Stimulated activated memory B cell treated with anti-CD40 and anti-IgM and Interleukin-4, amounts not matched to agents 10 μg/mL and 1 μg/mL and 100 μg/mL, for 72 hours (primary cell): Measurements from ENCODE around the gene PAN2.
"Not testable (repeated sequence)": the region's sequence is repeated elsewhere in the genome, so short reads cannot be mapped to it uniquely, and the experiment has no call there.

ENCODE experiments used
- ATAC-seq: fragments of 150-1000 bp; cut with Tn5 transposase; 2 replicates; pipeline ENCODE4 v1.10.0; 2021
- H3K27ac Mint-ChIP-seq: one replicate; pipeline ENCODE4 v1.8.0; 2022; ENCODE audit warnings: mild to moderate bottlenecking, mixed read lengths
- H3K27me3 Mint-ChIP-seq: one replicate; pipeline ENCODE4 v1.8.0; 2022; ENCODE audit warnings: mixed read lengths
- H3K36me3 Mint-ChIP-seq: one replicate; pipeline ENCODE4 v1.8.0; 2022; ENCODE audit warnings: mixed read lengths
- H3K4me1 Mint-ChIP-seq: one replicate; pipeline ENCODE4 v1.8.0; 2022; ENCODE audit warnings: mixed read lengths
- H3K4me3 Mint-ChIP-seq: one replicate; pipeline ENCODE4 v1.8.0; 2022; ENCODE audit warnings: mild to moderate bottlenecking, moderate library complexity, mixed read lengths
- H3K9me3 Mint-ChIP-seq: one replicate; pipeline ENCODE4 v1.8.0; 2022; ENCODE audit warnings: mixed read lengths

The PAN2 gene

DNA sequence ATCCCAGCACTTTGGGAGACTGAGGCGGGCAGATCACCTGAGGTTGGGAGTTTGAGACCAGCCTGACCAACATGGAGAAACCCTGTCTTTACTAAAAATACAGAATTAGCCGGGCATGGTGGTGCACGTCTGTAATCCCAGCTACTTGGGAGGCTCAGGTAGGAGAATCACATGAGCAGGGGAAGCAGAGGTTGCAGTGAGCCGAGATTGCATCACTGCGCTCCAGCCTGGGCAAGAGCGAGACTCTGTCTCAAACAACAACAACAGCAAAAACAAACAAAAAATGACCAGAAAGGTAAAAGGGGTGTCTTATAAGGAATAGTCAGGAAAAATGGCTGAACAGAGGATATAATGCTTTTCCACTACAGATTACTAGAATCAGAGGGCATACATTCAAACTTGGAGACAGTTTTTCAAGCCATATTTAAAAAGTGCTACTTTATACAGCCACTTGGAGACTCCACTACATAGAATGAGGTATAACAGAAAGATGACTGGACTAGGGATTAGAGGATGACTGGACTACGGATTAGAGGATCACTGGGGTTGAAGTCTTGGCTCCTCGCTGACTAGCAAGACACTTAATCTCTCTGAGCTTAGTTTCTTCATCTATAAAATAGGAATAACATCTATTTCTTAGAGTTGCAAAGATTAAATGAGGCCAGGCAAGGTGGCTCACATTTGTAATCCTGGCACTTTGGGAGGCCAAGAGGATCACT, 28.8 kb downstream of the PAN2 start:
- peaks cover 14% of the 10 kb centered on the region for H3K36me3 Mint-ChIP-seq
- H3K4me3 Mint-ChIP-seq = no peak overlapping the region
- no peak overlapping the region for H3K27ac Mint-ChIP-seq
- no peaks in the 10 kb centered on the region for H3K9me3 Mint-ChIP-seq
- no peak for ATAC-seq
- H3K27me3 Mint-ChIP-seq = no peaks in the 10 kb centered on the region
- H3K4me1 Mint-ChIP-seq = peaks cover 29% of the 10 kb centered on the region

DNA sequence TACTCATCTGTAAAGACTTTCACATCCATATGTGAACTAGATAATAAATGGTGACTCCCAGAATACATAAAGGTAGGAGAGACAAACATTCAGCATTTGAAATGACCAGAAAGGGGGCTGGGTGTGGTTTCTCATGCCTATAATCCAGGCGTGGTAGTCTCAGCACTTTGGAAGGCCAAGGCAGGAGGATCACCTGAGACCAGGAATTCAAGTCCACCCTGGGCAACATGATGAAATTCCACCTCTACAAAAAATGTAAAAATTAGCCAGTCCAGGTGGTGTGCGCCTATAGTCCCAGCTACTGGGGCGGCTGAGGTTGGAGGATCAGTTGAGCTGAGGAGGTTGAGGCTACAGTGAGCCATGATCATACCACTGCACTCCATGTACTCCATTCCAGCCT, 29.5 kb downstream of the PAN2 start:
- Mint-ChIP-seq H3K4me3 (no peak overlapping the region), H3K27me3 (no peaks in the 10 kb centered on the region), H3K36me3 (peaks cover 10% of the 10 kb centered on the region), H3K4me1 (peaks cover 32% of the 10 kb centered on the region), H3K27ac (no peak overlapping the region), H3K9me3 (no peaks in the 10 kb centered on the region)
- no peak for ATAC-seq

DNA sequence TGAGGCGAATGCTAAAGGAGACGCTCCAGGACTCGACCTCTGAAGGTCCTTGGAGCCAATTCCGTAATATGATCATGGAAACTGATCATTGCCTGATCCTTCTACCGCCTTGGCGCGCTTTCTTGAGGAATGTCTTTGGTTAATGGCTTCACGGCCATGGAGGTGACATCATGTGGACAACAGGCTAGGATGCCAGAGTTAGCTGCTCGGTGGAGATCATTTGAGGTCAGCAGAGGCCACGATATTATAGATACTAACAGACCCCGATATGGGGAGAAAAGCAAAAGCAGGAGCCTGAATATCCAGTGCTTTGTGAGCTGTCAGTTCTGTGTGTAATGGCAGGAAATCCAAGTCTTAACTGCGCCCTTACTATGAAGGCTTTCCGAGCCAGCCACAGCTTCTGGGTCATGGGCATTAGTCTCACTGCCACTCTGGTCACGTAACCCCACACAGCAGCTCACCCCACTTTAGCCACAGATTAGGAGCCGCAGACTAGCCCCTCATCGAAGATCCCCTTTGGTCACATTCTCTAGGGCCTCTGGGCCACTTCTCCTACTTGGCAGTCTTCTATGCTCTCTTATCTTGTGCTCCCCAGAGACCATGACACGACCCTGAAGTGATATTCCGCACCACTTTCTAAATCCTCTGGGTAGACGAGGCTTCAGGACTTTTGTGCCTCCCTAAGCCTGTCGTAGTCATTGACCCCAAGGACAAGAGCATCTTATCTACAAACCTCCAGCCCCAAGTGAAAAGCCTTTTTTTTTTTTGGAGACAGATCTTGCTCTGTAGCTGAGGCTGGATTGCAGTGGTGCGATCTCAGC, 32.9 kb downstream of the PAN2 start:
- no peak for ATAC-seq
- H3K27me3 Mint-ChIP-seq = no peaks in the 10 kb centered on the region
- no peaks in the 10 kb centered on the region for H3K9me3 Mint-ChIP-seq
- peak overlapping the region; percentile 97 for H3K27ac Mint-ChIP-seq
- H3K4me3 Mint-ChIP-seq = peak overlapping the region; percentile 99
- H3K36me3 Mint-ChIP-seq = peaks cover 11% of the 10 kb centered on the region
- H3K4me1 Mint-ChIP-seq = peaks cover 65% of the 10 kb centered on the region

DNA sequence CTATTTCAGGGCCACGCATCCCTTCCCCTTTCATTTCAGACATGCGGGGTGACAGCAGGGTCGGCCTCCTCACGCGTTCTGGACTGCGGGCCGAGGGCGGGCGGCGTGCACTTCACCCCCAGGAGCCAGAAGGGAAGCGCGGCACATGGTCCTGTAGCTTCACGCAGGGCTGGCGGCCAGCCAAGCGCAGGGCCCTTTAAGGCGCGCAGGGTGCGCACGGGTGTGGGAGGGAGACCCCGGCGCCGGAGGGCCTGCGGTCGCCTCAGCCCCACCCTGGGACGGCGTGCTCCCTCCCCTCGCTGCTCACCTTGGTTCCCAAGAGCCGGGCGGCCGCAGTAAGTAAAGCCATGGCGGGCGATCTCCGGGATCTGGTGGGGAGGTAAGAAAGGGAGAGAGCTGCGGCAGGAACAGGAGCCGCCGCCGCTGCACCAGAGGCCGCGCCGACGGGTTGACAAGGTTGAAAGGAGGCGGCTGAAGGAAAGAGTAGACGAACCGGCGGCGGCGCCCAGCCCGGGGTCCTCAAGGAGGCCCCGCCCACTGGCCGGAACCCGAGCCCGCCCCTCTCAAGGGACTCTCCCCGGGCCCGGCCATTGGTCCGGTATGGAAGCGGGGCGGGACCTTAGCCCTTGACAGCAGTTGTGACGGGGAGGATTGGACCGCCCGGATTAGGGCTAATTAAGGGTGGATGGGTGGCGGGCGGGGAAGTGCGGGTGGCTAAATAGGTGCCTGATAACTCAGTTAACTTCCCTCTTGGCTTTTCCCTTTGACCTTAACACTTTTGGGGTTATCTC, 33.8 kb downstream of the PAN2 start, which contains the start of gene CS:
Gene CS (minus strand): TSS at position 478 of the 791 bp plus-strand sequence. CDS start 129 bp downstream, at position 349.
- H3K36me3 Mint-ChIP-seq = peaks cover 8% of the 10 kb centered on the region
- H3K9me3 Mint-ChIP-seq = no peaks in the 10 kb centered on the region
- H3K27me3 Mint-ChIP-seq = no peaks in the 10 kb centered on the region
- H3K4me3 Mint-ChIP-seq = peak within 1 kb of the TSS; percentile 99
- peak; percentile 98 for ATAC-seq
- H3K27ac Mint-ChIP-seq = peak within 1 kb of the TSS; percentile 97
- peaks cover 66% of the 10 kb centered on the region for H3K4me1 Mint-ChIP-seq

DNA sequence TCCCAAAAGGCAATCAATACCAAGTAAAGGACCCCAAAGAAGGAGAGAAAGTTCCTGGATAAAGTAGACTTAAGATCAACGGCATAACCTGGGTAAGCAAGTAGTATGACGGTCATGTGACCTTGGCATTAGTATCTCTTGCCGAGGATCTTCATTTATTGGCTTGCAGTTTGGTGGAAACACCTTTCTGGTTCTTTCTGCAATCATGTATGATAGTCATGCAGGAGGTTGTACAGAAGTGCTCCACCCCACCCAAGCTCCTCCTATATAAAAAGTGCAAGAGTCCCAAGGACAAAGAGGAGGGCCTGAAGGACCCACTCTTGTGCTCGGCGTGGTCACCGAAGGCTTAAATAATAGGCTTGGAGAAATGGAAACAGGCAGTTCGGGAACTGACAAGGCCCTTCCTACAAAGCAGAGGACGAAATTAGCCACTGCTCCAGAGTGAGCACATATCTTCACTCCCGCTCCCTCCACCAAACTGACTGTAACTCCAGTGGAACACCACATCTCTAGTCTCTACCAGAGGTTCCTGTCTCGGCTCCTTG, 34.4 kb downstream of the PAN2 start:
- no peaks in the 10 kb centered on the region for H3K27me3 Mint-ChIP-seq
- H3K4me1 Mint-ChIP-seq = peaks cover 66% of the 10 kb centered on the region
- peak overlapping the region; percentile 99 for H3K4me3 Mint-ChIP-seq
- H3K36me3 Mint-ChIP-seq = peaks cover 6% of the 10 kb centered on the region
- ATAC-seq = no peak
- H3K27ac Mint-ChIP-seq = peak overlapping the region; percentile 97
- no peaks in the 10 kb centered on the region for H3K9me3 Mint-ChIP-seq

DNA sequence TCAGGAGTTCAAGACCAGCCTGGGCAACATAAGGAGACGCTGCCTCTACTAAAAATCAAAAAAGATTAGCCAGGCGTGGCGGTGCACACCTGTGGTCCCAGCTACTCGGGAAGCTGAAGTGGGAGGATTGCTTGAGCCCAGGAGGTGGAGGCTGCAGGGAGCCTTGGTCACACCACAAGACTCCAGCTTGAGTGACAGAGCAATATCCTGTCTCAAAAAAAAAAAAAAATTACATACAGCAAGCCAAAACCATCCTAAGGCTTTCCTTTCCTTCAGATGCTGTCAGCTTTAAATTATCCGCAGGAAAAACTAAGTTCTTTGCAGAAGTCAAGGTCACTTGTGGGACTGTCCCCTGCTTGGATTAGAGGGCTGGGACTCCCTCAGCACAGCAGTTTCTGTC, 35.0 kb downstream of the PAN2 start:
- Mint-ChIP-seq H3K9me3 (no peaks in the 10 kb centered on the region), H3K36me3 (peaks cover 6% of the 10 kb centered on the region), H3K4me1 (peaks cover 66% of the 10 kb centered on the region), H3K27ac (peak overlapping the region; percentile 97), H3K4me3 (peak overlapping the region; percentile 99), H3K27me3 (no peaks in the 10 kb centered on the region)
- ATAC-seq = no peak

DNA sequence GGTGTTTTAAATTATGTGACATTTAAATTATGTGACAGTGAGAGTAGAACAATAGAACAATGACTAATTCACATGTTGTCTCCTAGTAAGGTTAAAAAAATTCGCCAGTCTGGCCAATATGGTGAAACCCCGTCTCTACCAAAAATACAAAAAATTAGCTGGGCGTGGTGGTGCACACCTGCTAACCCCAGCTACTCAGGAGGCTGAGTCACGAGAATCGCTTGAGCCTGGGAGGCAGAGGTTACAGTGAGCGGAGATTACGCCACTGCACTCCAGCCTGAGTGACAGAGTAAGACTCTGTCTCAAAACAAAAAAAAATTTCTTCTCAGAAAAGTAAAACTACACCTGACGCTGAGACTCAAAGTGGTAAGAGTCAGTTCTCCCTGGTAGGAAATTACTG, 36.4 kb downstream of the PAN2 start:
- peak overlapping the region; percentile 71 for H3K27ac Mint-ChIP-seq
- no peak for ATAC-seq
- no peaks in the 10 kb centered on the region for H3K9me3 Mint-ChIP-seq
- H3K27me3 Mint-ChIP-seq = no peaks in the 10 kb centered on the region
- peak overlapping the region; percentile 55 for H3K4me3 Mint-ChIP-seq
- peaks cover 6% of the 10 kb centered on the region for H3K36me3 Mint-ChIP-seq
- peaks cover 58% of the 10 kb centered on the region for H3K4me1 Mint-ChIP-seq

DNA sequence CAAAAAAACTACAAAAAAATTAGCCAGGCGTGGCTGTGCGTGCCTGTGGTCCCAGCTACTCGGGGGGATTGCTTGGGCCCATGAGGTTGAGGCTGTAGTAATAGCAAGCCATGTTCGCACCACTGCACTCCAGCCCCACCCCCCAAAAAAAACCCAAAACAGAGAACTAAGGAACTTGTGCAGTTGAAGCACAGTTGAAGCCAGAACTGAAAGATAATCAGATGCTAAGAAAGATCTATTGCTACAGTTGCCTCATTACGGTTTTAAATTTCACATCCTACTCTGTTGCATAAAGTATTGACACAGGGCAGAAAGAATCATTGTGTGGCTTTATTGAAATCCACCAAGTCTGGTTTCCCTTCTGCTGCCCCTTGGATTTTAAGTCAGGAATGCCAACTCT, 37.5 kb downstream of the PAN2 start:
- H3K27me3 Mint-ChIP-seq = no peaks in the 10 kb centered on the region
- H3K9me3 Mint-ChIP-seq = no peaks in the 10 kb centered on the region
- ATAC-seq = no peak
- peak overlapping the region; percentile 71 for H3K27ac Mint-ChIP-seq
- H3K36me3 Mint-ChIP-seq = peaks cover 10% of the 10 kb centered on the region
- peak overlapping the region; percentile 12 for H3K4me3 Mint-ChIP-seq
- H3K4me1 Mint-ChIP-seq = peaks cover 49% of the 10 kb centered on the region

DNA sequence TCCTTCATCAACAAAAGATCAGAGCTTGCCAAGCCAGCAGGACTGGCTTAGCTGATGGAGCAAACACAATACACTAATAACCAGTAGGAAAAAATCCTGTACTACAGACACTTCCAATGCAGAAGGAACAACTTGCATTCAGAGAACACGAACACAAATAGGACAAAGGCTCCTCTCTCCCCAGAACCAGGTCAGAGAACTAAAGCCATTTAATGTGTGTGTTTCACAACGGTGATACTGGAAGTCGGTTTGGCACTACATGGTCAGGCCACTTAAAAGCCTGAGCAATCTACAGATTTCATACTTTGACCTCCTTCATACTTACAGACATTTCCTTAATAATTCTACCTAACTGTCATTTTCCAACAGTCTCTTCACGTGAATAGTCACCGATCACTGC, 40.0 kb downstream of the PAN2 start:
- H3K36me3 Mint-ChIP-seq = peaks cover 19% of the 10 kb centered on the region
- H3K4me1 Mint-ChIP-seq = peaks cover 34% of the 10 kb centered on the region
- H3K9me3 Mint-ChIP-seq = no peaks in the 10 kb centered on the region
- ATAC-seq = no peak
- no peak overlapping the region for H3K27ac Mint-ChIP-seq
- H3K27me3 Mint-ChIP-seq = no peaks in the 10 kb centered on the region
- no peak overlapping the region for H3K4me3 Mint-ChIP-seq

DNA sequence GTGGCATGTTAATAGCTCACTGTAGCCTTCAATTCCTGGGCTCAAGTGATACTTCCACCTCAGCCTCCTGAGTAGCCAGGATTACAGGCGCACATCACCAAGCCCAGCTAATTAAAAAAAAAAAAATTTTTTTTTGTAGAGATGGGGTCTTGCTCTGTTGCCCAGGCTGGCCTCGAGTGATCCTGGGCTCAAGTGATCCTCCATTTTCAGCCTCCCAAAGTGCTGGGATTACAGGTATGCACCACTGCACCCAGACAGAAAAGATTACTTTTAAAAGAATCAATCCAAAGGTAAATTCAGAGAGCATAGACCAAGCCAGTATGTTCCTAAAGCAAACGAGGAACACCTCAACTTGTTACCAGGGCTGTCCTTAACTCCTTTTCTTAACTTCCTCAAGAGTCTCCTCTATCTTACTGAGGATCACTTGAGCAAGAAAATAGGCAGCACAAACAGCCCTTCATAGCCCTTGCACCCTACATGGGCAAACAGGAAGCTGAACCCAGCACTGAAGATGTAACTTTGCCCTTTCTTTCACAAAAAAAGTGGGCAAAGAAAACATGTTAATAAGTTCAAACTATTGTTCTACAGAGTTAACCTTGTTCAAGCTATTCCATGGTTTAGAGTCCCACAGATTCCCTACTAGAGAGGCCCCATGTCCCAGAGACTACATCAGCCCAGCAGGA, 45.0 kb downstream of the PAN2 start:
- peaks cover 34% of the 10 kb centered on the region for H3K36me3 Mint-ChIP-seq
- H3K27ac Mint-ChIP-seq = no peak overlapping the region
- H3K4me3 Mint-ChIP-seq = no peak overlapping the region
- no peak for ATAC-seq
- peaks cover 5% of the 10 kb centered on the region for H3K4me1 Mint-ChIP-seq
- no peaks in the 10 kb centered on the region for H3K27me3 Mint-ChIP-seq
- no peaks in the 10 kb centered on the region for H3K9me3 Mint-ChIP-seq

DNA sequence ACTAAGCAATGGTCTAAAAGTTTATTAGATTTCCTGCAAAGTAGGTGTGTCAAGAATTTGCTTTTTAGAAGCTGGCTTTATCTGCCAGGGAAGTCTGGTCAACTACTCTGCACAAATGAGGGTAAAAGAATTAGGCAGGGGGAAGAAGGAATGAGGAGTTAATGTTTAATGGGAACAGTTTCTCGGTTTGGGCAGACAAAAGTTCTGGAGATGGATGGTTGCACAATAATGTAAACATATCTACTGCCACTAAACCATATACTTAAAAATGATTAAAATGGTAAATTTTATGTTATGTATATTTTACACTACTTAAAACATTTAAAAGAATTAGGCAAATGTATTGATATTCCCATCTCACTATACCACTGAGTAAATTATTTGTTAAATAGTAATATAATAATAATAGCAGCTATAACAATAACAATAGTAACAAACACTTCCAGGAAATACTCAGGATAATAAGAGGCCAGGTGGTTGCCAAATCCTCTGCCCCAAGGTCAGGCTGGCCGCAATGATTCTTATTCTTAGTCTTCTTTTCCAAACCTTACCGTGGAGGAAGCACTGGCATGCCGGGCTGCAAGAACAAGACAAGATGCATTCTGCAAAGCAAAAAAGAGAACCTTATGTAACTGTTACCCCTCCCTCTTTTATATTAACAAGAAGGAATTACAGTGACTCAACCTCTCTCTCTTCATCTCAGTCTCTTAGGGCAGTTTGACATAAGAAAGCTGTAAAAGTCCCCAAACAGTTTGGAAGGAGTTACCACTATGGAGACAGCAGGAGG, 47.6 kb downstream of the PAN2 start:
- Mint-ChIP-seq H3K27me3 (no peaks in the 10 kb centered on the region), H3K4me3 (no peak overlapping the region), H3K27ac (peak overlapping the region; percentile 17), H3K9me3 (no peaks in the 10 kb centered on the region), H3K4me1 (peaks cover 9% of the 10 kb centered on the region), H3K36me3 (peaks cover 53% of the 10 kb centered on the region)
- no peak for ATAC-seq

DNA sequence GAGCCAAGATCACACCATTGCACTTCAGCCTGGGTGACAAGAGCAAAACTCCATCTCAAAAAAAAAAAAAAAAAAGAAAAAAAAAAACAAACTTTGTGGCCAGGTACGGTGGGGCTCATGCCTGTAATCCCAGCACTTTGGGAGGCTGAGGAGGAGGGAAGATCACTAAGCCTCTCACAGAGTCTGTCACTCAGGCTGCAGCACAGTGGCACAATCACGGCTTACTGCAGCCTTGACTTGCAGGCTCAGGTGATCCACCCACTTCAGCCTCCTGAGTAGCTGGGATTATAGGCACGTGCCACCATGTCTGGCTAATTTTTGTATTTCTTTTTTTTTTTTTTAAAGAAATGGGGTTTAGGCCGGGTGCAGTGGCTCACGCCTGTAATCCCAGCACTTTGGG, 49.5 kb downstream of the PAN2 start:
- ATAC-seq, H3K27me3 Mint-ChIP-seq, H3K9me3 Mint-ChIP-seq, H3K4me1 Mint-ChIP-seq, H3K27ac Mint-ChIP-seq, H3K4me3 Mint-ChIP-seq: not testable (repeated sequence)
- H3K36me3 Mint-ChIP-seq = peaks cover 60% of the 10 kb centered on the region

DNA sequence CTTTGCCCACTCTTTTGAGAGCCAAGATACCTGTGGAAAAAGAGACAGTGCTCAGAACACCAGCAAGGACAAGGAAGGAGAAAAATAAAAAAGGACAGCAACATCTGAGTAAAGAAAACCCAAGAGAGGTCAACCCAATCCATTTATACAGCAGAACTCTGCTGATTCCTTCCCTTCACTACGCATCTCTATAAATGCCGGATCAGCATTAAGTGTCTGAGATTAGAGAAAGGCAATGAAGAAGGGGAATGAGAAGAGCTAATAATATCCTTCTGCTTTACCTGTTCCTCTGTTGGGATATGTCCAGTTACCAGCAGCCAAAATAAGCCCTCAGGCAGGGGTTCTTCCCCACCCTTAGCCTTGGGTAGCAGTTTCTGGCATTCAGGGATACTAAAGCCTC, 51.2 kb downstream of the PAN2 start:
- Mint-ChIP-seq H3K36me3 (peaks cover 60% of the 10 kb centered on the region), H3K4me3 (no peak overlapping the region), H3K27me3 (no peaks in the 10 kb centered on the region), H3K4me1 (peaks cover 7% of the 10 kb centered on the region), H3K9me3 (no peaks in the 10 kb centered on the region), H3K27ac (peak overlapping the region; percentile 59)
- no peak for ATAC-seq

DNA sequence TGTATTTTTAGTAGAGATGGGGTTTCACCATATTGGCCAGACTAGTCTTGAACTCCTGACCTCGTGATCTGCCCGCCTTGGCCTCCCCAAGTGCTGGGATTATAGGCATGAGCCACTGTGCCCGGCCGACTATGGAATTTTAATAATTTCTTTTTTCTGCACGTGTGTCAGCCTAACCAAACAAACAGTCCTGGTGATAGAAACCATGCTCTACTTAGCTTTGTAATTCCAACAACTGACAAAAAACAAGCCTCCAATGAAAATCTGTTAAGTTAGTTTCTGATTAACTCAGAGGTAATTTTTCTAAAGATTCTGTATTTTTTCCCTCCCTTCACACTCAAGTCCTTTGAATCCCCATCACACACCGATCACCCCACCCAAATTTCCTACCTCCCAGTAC, 51.8 kb downstream of the PAN2 start:
- Mint-ChIP-seq H3K4me1 (peaks cover 7% of the 10 kb centered on the region), H3K36me3 (peaks cover 59% of the 10 kb centered on the region), H3K9me3 (no peaks in the 10 kb centered on the region), H3K27ac (peak overlapping the region; percentile 59), H3K4me3 (no peak overlapping the region), H3K27me3 (no peaks in the 10 kb centered on the region)
- no peak for ATAC-seq
